NCI-H82 (cell line): Measurements from ENCODE around the gene ADARB2.
A peak's percentile ranks its signal among the peaks of the same experiment; 100 is the strongest.

Source experiments
- DNase-seq: peaks from one replicate; lab custom pipeline; 2025; lab: John Stamatoyannopoulos, UW

Gene ADARB2

GRCh38 chr10:1736144-1736971, 967 bp downstream of the ADARB2 start:
- DNase-seq, result no peak

- no peak for DNase-seq
Measured at GRCh38 chr10:1735562-1735961, 1.8 kb downstream of the ADARB2 start.

DNA sequence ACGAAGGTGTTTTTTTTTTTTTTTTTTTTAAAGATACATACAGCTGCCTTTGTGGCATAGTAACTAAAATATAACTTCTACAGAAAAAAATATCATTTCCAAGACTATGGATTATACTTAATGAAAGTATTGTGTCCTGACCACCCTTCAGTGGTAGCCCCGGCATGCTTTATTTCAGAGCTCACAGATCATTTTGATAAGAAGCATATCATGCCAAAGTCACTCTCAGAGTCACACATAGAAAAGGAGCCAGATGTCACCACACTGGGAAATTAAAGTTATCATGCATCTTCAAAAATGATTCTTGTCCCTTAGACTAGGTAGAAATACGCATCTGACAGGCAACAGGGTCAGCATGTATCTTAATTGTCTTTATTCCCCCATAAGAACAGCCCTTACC, 3.0 kb downstream of the ADARB2 start:
- no peak for DNase-seq

GRCh38 chr10:1733720-1734119, 3.6 kb downstream of the ADARB2 start:
- DNase-seq, result no peak

- no peak for DNase-seq
Measured at GRCh38 chr10:1732564-1732996, 4.7 kb downstream of the ADARB2 start.

DNA sequence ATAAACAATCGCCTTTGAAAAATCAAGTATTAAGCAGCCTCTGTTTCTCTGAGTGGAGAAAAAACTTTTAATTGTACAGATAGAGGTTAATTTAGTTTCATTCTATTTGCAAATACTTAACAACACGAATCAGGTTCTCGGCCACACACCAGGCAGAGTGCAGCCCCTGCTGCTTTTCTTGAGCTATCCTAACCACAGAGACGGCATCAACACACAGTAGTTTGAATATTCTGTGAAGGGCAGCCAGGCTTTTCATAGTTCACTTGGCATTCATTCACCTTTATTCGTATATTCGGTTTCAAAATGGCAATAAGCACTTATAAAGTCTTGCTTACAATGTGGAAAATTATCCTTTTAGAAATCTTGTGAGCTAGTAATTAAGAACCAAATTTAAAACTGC, 5.7 kb downstream of the ADARB2 start:
- no peak for DNase-seq

- DNase-seq, result no peak
Measured at GRCh38 chr10:1729751-1730150, 7.6 kb downstream of the ADARB2 start.

DNA sequence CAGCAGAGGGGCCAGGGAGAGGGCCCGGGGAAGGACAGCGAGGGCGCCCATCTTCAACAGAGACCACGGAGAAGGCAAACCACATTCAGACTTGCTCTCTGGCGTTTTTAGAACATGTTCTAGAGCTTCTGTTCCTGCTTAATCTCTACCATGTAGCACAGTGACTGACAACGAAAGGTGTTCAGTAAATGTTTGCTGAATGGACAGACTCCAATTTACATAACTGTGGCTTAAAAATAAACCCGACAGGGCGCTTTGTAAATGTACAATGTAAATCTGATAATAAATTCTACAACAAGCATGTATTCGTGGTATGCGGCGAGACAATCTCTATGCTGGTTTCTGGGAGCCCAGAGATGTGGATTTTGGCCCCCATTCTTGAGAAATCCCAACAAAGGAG, 10.5 kb downstream of the ADARB2 start:
- no peak for DNase-seq

- DNase-seq, result no peak
Measured at GRCh38 chr10:1724921-1725488, 12.3 kb downstream of the ADARB2 start.

DNA sequence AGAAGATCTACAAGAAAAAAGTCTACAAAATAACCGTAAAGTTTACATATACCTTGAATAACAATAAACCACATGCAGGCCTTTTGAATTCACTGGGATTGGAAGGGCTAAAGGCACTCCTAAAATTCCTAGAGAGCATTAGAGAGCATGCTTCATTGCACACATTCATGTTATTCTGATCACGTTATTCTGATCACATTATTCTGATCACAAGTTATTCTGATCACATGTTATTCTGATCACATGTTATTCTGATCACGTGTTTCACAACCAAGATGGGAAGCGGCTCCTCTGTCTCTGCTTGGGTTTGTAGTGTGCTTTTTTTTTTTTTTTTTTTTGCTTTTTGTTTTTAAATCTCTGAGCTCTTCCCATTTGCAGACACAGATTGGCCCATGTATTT, 20.5 kb downstream of the ADARB2 start:
- no peak for DNase-seq

GRCh38 chr10:1715821-1716220, 21.5 kb downstream of the ADARB2 start:
- DNase-seq, result peak; percentile 41

DNA sequence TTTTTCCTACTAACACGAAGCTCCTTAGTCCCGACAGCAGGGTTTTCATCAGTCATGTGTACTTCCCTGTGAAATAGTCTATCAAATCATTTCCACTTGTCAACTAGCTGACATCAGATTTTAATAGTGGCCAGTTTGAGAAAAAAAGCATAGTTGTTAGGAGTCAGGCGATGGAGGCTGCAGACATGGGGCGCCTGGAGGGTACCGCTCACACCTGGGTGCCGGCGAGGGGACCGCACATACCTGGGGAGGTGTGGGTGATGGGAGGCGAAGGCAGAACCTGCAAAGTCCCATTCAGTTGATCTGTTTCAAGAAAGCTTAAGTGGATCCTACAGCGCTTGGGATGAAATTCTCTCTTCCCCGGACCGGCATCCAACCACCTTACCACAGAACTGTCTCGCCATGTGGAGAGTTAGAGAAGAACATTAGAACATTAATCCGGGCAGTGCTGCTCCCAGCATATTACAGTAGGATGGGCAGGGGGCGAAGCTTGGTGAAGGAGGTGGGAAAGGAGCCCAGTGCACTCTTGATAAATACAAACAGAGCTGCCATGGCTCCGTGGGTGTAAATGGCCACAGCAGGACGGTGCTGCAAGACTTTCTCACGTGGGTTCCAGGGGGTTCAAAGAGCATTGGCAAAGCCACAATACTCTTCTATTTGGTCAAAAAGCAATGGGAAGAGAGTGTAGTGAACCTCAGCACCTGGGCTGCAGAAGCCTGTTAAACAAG, 24.2 kb downstream of the ADARB2 start:
- no peak for DNase-seq

- DNase-seq, result no peak
Measured at GRCh38 chr10:1712314-1712713, 25.0 kb downstream of the ADARB2 start.

- no peak for DNase-seq
Measured at GRCh38 chr10:1709161-1709560, 28.2 kb downstream of the ADARB2 start.

GRCh38 chr10:1708746-1709145, 28.6 kb downstream of the ADARB2 start:
- DNase-seq, result no peak

- no peak for DNase-seq
Measured at GRCh38 chr10:1706711-1707110, 30.6 kb downstream of the ADARB2 start.

DNA sequence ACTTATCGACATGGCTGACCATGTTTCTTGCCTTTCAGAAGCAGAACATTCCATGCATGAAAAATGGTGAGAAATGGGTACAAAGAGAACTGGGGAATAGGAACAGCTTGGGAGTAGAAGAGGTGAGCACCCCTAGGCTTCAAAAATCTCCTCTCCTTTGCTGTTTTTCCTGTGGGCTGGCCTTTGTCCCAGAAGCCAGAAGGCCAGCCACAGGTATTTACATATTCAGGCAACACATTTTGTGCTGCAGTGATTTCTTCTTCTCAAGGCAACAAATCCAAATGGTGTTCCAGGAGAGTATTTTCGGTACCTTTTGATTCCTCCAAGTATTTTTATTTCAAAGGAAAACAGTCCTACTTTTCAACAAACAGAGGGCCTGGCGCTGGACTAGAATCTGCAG, 31.1 kb downstream of the ADARB2 start:
- DNase-seq, result no peak

DNA sequence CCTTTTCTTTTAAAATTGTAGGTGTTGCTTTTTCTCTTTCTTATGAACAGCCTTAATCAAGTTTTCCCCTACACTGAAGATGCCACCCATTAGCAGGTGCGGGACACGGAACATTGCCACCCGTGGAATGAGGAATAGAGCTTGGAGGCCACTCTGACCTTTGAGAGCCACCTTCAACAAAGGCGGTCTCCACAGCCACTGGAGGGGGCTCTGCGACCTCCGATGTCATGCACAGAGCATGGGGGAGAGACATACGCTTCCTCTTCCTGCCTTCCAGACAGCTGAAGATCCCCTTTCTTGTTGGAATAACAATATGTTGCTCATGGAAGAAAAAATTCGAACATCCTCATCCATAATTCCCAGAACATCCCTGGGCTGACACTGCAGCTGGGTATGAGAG, 39.1 kb downstream of the ADARB2 start:
- peak; percentile 9 for DNase-seq

GRCh38 chr10:1696106-1696505, 41.2 kb downstream of the ADARB2 start:
- DNase-seq, result no peak

GRCh38 chr10:1690086-1690485, 47.2 kb downstream of the ADARB2 start:
- DNase-seq, result no peak

GRCh38 chr10:1688531-1688930, 48.8 kb downstream of the ADARB2 start:
- DNase-seq, result no peak

DNA sequence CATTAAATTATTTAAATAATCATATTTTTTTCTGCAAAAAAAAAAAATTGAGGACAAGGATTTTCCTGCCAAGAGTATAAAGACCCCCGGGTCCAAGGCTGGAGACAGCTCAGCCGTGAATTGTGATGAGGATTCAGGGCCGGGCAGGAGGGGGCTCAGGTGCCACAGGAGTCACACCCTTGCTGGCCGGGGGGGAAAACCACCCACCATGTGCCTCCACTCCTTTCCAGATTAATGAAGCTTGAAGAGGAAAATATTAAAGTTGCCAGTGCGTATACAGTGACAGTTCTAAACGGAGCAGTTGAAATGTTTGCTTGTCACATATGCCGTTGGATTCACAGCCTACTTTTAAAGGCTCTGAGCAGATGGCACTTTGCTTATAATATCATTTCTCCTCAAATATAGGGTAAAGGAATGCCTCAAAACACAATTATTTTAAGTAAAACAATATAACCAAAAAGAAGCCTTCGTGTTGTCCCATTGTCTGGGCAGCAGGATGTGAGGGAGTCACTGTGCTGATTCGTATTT, 49.6 kb downstream of the ADARB2 start:
- no peak for DNase-seq

DNA sequence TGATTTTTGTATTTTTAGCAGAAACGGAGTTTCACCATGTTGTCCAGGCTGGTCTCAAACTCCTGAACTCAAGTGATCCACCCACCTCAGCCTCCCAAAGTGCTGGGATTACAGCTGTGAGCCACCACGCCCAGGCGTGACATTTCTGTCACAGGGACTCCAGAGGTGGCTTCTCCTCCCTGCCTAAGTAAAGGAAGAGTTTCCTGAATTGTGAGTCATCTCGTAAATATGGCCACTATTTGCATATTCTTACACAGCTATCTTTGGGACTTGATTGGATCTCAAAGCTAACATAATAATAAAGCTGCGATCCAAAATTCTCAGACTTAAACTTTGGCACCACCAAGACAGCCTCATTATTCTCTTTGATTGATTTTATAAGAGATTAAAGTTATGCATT, 50.1 kb downstream of the ADARB2 start:
- DNase-seq, result no peak
